ENCODE data around the gene GALNT6.
A peak's percentile ranks its signal among the peaks of the same experiment; 100 is the strongest.

Gene GALNT6

GRCh38 chr12:51391283-51392123, at the start of gene GALNT6:
Gene GALNT6, minus strand, starts transcription at chr12:51391406. Its CDS starts 11,625 bp downstream, at chr12:51379781.
- no peak for DNase-seq (ENCODE audit: low read depth)

DNA sequence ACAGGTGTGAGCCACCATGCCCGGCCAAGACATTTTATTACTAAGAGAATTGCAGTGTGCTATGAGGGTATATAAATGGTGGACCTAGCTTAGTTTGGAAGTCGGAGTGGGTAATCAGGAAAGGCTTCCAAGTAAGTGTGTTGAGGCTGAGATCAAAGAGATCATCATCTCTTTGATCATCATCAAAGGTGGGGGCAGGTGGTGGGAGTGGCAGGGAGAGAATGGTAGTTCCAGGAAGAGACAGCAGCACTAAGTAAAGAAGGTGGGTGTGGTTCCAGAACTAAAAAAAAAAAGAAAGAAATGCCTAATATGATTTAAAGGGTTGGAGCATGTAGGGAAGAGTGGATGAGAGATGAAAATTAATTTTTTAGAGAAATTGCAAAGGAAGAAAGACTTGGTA, 48.1 kb upstream of the GALNT6 start:
- no peak for DNase-seq (ENCODE audit: low read depth)

DNA sequence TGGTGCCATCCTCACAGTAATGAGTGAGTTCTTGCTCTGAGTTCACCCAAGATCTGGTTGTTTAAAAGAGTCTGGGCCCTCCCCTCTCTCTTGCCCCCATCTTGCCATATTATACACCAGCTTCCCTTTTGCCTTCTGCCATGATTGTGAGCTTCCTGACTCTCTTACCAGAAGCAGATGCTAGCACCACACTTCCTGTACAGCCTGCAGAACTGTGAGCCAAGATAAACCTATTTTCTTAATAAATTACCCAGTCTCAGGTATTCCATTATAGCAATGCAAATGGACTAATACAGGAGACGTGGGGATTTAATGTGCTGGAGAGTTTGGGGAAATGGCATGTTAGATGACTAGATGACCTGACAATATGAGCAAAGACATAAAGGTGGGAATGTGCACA, 46.2 kb upstream of the GALNT6 start:
- no peak for DNase-seq (ENCODE audit: low read depth)

DNA sequence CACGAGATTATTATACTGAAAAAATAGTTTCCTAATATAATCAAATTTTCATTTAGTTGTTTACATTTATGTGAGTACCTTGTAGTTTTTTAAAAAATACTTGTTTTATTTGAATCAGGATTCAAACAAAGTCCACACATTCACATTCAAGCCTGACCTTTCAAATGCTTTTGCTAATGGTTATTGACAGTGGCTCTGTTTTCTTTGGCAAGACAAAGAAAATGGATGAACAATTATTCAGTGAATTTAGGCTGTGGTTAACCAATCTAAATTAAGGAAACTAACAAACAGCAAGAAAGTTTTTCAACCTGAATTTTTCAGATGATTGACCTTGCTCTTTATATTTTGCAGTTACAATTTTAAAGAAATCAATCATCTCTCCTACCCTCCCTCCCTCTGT, 43.1 kb upstream of the GALNT6 start:
- DNase-seq (ENCODE audit: low read depth): no peak

DNA sequence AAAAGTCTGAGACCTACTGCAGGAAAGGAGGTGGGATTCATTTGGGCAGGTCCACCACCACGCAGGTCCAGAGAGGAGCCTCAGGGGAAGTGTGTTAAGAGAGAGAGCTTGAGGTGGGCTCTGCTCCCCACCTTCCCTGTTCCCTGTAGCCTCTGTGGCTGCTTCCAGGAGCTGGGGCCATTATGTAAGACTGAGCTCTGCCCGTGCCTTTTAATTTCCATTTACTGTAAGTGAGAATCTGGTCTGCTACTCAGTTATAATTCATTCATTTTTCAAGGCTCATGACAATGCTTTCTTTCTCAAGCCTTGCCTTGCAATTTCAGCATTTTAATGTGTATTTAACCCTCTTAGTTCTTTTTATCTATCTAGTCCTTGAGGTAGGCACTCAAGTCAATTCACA, 41.7 kb upstream of the GALNT6 start:
- no peak for DNase-seq (ENCODE audit: low read depth)

GRCh38 chr12:51430196-51430895, 39.1 kb upstream of the GALNT6 start:
- DNase-seq (ENCODE audit: low read depth): no peak

DNA sequence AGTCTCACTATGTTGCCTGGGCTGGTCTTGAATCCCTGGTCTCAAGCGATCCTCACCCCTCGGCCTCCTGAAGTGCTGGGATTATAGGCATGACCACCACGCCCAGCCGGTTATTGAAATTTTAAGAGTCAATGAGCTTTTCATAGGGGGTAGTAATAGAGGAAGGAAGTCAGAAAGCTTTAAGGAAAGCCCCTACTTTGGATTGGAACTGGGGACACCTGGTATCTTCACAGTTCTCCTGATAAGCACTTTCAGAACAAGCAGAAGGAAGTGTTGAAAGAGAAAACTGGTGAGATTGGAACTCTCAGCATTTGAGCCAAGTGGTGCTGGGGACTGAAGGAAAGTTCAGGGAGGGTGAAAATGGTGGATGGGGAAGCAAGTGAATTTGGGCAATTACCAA, 38.5 kb upstream of the GALNT6 start:
- DNase-seq (ENCODE audit: low read depth): no peak

- no peak for DNase-seq (ENCODE audit: low read depth)
These were observed 37.0 kb upstream of the GALNT6 start for GRCh38 chr12:51428256-51428655.

DNA sequence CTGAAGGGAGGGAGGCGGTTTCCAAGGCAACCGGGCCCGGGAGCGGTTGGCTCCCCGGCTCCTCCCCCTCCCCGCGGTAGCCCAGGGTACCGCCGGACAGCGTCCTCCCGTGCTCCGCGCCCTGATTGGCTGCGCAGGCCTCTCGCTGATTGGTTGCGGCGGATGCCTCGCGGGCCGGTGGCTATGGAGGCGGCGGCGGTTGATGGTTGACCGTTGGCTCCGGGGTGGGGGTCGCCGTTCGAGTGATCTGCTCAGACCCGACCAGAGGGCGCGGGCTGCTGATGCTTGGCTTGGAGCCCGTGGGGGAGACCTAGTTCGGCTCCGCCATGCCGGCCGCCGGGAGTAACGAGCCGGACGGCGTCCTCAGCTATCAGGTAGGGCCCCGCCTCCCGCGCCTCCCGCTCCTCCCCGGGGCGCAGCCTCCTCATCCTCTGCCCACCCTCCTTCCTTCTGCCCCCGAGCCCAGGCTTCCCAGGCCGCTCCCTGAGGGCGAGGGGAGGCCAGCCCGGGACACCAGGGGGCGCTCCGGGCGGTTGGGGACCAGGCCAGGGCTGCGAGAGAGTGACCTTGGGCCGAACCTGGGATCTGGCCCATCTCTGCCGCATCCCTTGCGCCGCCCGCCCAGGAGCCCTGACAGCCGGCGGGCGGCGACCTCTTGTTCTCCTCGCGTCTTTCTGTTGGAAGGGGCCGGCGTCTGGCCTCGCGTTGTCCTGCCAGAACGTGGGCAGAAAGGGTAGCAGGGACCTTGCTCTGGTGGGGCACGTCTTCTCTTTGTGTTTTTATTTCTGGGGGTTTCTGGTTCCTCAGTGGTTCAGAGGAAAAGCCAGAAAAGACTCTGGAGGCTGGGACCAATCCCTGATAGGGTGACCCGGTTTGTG, 33.7 kb upstream of the GALNT6 start, which contains the start of gene SLC4A8:
Gene SLC4A8 (plus strand): TSS at position 170 of the 878 bp plus-strand sequence. CDS start 157 bp downstream, at position 327.
- peak; percentile 69 for DNase-seq (ENCODE audit: low read depth)

GRCh38 chr12:51424094-51424661, 33.0 kb upstream of the GALNT6 start:
- DNase-seq (ENCODE audit: low read depth): no peak

DNA sequence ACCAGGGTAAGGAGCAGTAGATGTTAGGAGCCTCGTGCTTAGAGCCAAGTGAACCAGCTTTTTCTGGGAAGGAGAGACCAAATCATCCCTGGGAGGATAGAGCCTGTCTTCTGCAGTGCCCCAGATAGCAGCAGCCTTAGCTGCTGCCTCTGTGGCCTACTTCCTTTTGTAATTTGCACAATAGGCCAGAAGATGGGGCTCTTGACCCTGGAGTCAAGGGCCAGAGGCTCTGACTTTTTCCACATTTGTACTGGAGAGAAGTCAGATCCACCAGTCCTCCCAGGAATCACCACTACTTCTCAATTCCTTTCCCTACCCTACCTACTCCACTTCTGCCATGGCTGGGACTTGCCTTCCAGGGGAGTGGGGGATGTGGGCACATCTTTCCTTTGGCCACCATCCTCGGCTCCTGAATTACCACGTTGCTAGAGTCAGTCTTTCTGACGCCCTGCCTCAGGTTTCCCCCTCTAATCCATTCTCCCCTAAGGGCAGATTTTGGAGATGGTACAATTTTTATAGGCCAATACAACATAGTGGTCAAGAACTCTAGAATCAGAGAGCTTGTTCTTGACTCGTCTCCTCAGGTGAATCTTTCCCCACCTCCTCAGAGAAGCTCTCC, 30.2 kb upstream of the GALNT6 start:
- DNase-seq (ENCODE audit: low read depth): peak; percentile 57

DNA sequence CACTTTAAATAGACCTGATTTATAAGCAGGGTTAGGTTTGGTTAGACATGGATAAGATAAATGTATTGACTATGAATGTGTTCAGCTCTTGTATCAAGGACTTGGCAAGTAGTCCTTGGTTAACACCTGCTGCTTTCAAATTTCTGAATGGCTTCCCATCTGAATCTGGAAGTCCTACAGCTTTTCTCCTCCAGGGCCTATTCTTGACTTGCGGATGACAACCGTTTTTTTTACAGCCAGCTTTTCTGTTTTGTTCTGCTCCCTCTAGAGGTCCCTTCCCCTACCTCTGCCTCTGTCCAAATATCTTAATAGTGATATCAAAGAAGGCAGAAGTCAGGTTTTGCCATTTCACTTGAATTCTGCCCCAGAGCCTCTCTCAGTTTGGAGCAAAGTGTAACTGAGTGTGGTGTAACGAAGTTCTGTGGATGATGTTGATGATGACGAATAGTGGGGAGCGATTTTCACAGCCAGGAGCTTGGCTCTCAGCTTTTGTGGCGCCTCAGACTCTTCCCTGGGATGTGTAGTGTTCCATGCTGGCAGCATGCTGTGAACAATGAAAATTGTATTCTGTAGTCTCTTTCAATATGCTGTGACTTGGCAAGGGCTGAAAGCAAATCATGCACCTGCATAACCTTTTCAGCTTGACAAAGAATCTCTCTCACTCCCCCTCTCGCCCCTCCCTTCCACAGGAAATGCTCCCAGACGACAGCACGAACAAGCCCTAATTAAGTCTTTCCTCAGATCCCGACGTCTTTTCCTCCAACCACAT, 28.4 kb upstream of the GALNT6 start:
- DNase-seq (ENCODE audit: low read depth): no peak

DNA sequence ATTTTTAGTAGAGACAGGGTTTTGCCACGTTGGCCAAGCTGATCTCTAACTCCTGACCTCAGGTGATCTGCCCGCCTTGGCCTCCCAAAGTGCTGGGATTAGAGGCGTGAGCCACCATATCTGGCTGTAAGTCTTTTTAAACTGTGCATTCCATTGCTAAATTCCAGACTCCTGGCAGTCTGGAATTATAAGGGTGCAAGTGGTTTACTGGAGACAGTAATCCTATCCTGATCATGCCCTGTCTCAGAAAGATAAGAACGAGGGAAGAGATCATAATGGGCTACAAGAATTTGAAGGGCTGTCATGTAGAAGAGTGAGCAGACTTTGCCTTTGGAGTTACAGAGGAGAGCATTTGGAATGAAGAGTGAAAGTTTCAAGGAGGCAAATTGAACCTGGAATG, 26.6 kb upstream of the GALNT6 start:
- no peak for DNase-seq (ENCODE audit: low read depth)

DNA sequence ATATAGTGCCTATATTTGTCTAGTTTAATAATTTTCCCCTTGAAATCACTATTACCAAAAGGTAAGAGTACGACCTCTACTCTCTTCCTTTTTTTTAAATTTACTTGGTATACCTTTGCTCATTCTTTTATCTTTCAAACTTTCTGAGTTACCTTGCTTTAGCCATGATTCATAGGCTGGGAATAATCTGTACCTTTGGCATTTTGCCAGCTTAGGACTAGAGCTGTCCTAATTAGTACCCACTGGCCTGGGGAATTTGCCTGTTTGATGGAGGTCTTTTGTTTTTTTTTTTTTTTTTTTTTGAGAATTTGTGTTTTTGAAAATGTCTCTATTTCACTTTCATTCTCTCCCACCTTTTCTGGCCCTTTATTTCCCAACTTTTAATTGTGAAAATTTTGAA, 24.7 kb upstream of the GALNT6 start:
- DNase-seq (ENCODE audit: low read depth): no peak

- DNase-seq (ENCODE audit: low read depth): no peak
These were observed 22.6 kb upstream of the GALNT6 start for GRCh38 chr12:51413791-51414190.

- no peak for DNase-seq (ENCODE audit: low read depth)
These were observed 21.9 kb upstream of the GALNT6 start for GRCh38 chr12:51413149-51413548.

DNA sequence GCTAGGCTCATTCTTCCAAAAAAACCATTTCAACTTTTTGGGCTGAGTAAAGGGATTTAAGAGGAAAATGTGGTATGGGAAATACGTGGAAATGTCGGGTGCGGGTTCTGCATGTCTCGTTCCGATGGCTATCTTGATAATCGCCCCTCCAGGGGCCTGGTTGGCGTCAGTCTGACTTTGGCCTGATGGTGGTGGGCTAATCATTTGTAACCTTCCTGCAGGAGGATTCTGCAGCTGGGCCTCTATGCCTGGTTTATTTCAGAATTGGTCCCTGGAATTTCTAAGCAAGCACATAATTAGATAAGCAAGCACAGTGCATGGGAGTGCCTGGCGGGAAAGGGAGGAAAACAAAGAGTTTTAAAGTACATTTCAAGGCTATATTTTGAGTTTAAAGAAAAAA, 18.6 kb upstream of the GALNT6 start:
- no peak for DNase-seq (ENCODE audit: low read depth)

GRCh38 chr12:51407604-51408003, 16.4 kb upstream of the GALNT6 start:
- DNase-seq (ENCODE audit: low read depth): no peak

- no peak for DNase-seq (ENCODE audit: low read depth)
These were observed 15.7 kb upstream of the GALNT6 start for GRCh38 chr12:51406859-51407258.

GRCh38 chr12:51406290-51406689, 15.1 kb upstream of the GALNT6 start:
- DNase-seq (ENCODE audit: low read depth): no peak

DNA sequence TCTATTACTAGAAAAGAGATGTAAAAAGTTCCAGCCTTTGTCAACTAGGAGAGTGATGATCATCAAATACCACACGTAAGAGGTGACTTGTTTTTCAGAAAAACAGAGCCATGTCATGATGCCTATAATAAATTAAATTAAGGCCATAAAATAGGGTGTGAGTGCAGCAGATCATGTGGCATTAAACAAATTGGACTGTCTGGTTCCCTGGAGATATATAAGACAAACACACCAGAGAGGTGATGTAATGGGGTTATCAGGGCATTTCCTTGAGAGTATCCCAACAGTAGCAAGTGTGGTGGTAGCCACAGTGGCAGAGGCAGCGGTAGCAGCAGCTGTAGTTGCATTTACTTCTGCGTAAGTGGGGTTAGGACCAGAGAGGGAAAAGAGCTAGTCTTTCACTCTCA, 14.6 kb upstream of the GALNT6 start:
- DNase-seq (ENCODE audit: low read depth): no peak

Measured in fibroblast of the conjunctiva (primary cell).